Activated CD4-positive, CD25-positive, alpha-beta regulatory T cell treated with anti-CD3 and anti-CD28 coated beads, Interleukin-2, amount 50 U/mL, for 72 hours (primary cell): ENCODE results near the gene MEPE.

Experiments used
- DNase-seq: peaks from one replicate; pipeline ENCODE4 v3.0.0; 2021

MEPE gene

GRCh38 chr4:87843936-87844335, 11.2 kb downstream of the MEPE start:
- DNase-seq, result no peak

- no peak for DNase-seq
These were observed 11.7 kb downstream of the MEPE start for GRCh38 chr4:87844452-87844851.

DNA sequence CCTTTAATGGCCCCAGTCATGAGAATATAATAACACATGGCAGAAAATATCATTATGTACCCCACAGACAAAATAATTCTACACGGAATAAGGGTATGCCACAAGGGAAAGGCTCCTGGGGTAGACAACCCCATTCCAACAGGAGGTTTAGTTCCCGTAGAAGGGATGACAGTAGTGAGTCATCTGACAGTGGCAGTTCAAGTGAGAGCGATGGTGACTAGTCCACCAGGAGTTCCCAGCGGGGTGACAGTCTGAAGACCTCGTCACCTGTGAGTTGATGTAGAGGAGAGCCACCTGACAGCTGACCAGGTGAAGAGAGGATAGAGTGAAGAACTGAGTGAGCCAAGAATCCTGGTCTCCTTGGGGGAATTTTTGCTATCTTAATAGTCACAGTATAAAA, 13.5 kb downstream of the MEPE start:
- DNase-seq, result no peak

GRCh38 chr4:87848622-87849351, 16.0 kb downstream of the MEPE start:
- no peak for DNase-seq

DNA sequence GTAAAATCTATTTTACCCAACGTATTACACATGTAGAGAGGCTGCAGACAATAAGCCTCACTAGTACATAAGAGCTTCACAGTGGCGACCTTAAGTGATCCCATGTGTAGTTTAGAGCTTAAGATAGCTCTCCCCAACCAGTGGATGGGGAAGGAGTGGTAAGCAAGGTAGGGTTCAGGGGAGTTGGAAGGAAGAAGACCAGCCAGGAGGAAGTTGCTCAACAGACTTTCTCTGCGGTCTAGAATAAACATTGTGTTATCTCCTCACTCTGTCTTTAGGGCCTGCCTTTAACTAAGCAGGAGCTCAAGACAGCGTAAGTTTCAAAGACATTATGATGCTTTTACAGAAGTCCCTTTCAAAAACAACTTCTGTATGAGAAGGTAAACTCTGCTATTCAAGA, 16.8 kb downstream of the MEPE start:
- DNase-seq, result no peak

DNA sequence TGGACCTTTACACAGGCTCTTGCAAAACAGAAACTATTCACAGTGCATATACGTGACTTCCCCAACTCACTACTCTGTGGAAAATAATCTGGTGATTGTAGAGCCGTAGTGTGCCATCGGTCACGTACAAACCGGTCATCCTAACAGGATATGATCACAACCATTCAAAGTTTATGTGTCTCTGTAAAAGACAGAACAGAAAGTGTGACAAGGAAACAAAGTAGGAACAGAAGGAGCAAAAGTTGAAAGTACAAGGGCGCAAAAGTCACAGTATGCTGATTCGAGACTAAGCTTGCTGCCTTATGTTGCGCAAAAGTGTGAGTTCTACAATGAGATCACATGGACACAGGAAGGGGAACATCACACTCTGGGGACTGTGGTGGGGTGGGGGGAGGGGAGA, 18.6 kb downstream of the MEPE start:
- no peak for DNase-seq

GRCh38 chr4:87851953-87852352, 19.2 kb downstream of the MEPE start:
- DNase-seq, result no peak

DNA sequence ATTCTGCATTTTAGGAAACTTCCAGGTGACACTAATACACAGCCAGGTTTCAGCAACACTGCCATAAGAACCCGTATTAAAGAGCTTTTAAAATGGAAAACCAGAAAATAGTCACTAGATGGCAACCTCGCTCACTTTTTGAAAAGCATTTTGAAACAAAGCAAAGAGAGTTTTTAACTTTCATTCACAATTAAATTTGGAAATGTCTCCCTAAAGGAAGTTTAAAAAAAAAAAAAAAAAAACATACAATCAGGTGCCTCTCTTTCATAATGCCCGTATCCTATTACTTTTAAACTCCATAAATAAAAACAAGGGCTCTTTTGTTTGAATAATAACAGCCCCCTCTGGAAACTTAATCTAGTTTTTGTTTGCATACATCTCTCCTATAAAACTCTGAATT, 20.3 kb downstream of the MEPE start:
- DNase-seq, result no peak

GRCh38 chr4:87853891-87854290, 21.1 kb downstream of the MEPE start:
- no peak for DNase-seq

- no peak for DNase-seq
These were observed 22.8 kb downstream of the MEPE start for GRCh38 chr4:87855559-87855958.

DNA sequence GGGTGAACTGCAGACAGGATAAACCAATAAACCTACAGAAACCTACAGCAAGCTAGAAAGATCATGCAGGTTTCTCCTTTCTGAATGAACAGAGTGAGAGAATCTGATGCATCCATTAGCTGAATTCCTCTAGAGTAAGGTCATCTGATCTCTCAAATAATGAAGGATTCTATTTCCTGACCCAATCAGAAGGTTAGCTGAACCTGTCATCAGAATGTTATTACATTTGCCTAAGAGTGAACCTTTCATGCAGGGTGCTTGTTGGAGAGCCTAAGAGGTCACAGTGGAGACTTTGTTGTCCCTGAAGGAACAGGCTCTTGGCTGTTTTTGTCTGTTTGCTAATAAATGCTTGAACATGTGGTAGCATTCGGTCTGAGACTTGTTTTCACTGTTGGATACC, 24.0 kb downstream of the MEPE start:
- no peak for DNase-seq

DNA sequence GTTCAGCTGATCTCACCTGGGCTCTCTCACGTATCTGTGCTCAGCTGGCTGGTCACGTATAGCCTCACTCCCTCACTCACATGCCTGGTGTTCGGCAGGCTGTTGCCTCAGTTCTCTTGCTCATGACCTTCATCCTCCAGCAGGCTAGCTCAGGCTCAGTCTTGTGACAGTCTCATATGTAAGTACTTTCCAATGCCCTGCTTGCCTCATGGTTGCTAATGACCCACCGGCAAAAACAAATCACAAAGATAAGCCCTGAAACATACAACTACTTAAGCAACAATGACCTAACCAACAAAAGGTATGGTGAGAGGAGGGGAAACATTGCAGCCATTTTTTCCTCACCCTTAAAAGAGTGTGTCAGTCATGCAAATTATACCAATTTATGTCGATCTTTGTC, 25.0 kb downstream of the MEPE start:
- DNase-seq, result no peak

DNA sequence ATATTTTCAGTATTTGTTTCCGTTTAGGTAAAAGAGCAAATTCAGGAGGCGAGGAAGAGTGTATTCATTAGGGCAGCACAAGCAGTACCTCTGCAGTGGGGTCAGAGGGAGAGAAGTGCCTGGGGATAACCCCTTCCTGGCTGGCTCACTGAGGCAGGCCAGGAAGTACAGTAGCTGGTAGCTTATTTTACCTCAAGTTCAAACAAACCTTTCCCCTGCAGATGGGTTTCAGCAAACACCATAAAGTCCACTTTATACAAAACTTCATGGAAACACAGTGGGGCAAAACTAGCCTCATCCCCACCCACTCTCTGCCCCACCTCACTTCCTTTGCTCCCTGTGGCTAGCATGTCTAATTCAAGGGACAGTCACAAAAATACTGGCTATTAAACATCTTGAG, 29.5 kb downstream of the MEPE start:
- no peak for DNase-seq

DNA sequence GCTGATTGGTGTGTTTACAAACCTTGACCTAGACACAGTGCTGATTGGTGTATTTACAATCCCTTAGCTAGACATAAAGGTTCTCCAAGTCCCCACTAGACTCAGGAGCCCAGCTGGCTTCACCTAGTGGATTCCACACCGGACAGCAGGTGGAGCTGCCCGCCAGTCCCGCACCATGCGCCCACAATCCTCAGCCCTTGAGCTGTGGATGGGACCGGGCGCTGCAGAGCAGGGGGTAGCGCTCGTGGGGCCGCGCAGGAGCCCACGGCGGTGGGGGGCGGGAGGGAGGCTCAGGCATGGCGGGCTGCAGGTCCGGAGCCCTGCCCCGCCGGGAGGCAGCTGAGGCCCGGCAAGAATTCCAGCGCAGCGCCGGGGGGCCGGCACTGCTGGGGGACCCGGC, 30.7 kb downstream of the MEPE start:
- no peak for DNase-seq

DNA sequence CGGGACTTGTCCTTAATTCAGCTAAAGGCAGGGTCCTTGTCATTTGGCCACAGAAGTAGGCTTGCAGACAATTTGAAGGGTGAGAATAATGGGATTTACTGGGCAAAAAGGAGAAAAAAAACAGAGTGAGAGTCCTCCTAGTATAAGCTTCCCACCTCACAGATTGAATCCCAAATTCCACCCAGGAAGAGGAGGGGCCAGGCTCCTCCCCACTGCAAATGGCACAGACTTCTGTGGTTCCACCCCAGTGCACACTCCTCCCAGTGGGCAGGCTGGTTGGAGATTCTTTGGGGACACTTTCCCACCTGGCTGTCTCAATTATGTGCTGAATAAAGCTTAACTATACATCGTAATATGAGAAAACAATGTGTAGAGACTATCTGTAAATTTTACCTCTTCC, 31.6 kb downstream of the MEPE start:
- DNase-seq, result no peak

- DNase-seq, result no peak
These were observed 32.5 kb downstream of the MEPE start for GRCh38 chr4:87865288-87865687.

- no peak for DNase-seq
These were observed 33.3 kb downstream of the MEPE start for GRCh38 chr4:87865960-87866598.

- no peak for DNase-seq
These were observed 35.8 kb downstream of the MEPE start for GRCh38 chr4:87868522-87868921.

GRCh38 chr4:87872028-87872427, 39.3 kb downstream of the MEPE start:
- DNase-seq, result no peak

- no peak for DNase-seq
These were observed 42.4 kb downstream of the MEPE start for GRCh38 chr4:87875191-87875590.

DNA sequence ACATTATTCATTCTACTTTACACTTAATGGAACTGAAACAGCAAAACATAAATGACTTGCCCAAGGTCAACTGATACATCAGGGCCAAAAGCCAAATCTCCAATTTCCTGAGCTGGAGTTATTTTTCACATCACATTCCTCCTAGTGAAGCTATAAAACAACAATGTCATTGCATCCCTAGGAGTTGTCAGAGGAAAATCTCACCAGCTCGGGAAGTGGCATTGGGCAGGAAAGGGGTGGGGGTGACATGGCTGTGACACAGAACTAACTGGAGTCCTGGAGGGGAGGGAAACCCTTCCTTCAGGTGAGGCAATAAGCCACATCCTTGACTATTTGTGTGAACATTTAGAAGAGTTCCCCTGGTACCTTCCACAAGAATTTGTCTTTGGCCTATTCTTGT, 47.3 kb downstream of the MEPE start:
- DNase-seq, result no peak

GRCh38 chr4:87881115-87881514, 48.3 kb downstream of the MEPE start:
- no peak for DNase-seq

DNA sequence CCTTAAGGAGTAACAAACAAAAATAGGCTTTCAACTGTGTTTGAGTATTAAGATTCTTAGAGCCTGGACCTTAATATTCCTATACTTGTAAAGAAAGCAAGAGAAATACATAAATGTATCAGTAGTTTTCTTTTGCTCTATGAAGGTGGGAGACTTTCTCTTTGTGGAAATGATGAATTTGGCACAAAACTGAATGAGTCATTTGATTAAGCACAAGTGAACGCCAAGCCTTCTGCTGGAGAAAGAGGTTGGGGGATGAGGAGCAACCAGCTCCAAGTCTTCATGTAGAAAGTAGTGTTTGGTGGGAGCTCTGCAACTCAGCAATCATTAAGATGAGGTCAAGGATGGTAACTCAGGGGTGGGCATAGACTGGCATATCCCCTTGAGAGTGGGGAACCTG, 49.6 kb downstream of the MEPE start:
- no peak for DNase-seq

GRCh38 chr4:87882861-87883260, 50.1 kb downstream of the MEPE start:
- no peak for DNase-seq

DNA sequence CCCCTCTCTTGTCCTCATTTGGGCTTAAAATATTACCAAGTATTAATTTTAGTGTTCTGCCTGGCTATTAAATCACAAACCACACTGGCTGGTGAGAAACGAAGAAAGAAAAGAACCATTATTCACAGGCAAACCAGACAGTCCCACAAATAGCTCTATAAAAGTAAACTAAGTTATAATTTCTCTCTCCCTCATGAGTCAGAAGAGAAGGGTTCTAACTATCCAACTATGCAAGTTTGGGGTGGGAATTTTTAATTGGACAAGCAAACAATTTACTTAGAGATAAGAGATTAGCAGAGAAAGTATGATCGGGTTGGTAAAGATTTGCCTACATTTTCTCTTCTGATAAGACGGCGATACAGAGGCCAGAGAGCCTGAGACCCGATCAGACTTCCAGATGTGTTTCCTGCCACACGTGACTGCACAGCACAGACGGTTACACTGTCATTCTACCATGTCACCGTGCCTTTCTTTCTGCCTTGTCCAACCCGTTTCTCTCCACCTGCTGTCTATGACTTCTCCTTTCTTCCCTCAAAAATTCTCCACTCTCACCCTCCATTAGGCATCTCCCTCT, 52.3 kb downstream of the MEPE start:
- no peak for DNase-seq
